Activated CD4-positive, alpha-beta T cell treated with anti-CD3 and anti-CD28 coated beads for 36 hours (primary cell): ENCODE results near the gene ATOSB. TPM values are rescaled to one million over a fixed set of nuclear protein-coding genes. Genes with fewer than 3 reads are reported as not detected.

Experiments
- ATAC-seq: fragments of 200-7000 bp; cut with Tn5 transposase; one replicate; pipeline ENCODE4 v1.10.0; 2021; ENCODE audit warnings: mild to moderate bottlenecking, moderate library complexity
- CTCF ChIA-PET: fragments of 350-600 bp; sonication (Branson Sonifier 250); formaldehyde crosslinking; loops from one replicate; lab custom pipeline; 2021; ENCODE audit warnings: antibody characterized with exemption; lab: Charles Lee
- POLR2A ChIA-PET: fragments of 350-600 bp; sonication (Branson Sonifier 250); formaldehyde crosslinking; loops from one replicate; lab custom pipeline; 2021; ENCODE audit warnings: antibody characterized with exemption, inconsistent platforms; lab: Charles Lee
- DNase-seq: peaks from one replicate; pipeline ENCODE4 v3.0.0-alpha.2; 2020
- H3K27ac Mint-ChIP-seq: one replicate; pipeline ENCODE4 v1.8.0; 2021; ENCODE audit warnings: mixed read lengths
- H3K27me3 Mint-ChIP-seq: one replicate; pipeline ENCODE4 v1.8.0; 2021; ENCODE audit warnings: mixed read lengths
- H3K36me3 Mint-ChIP-seq: one replicate; pipeline ENCODE4 v1.8.0; 2021; ENCODE audit warnings: low read depth, mixed read lengths
- H3K4me1 Mint-ChIP-seq: one replicate; pipeline ENCODE4 v1.8.0; 2021; ENCODE audit warnings: mixed read lengths
- H3K4me3 Mint-ChIP-seq: one replicate; pipeline ENCODE4 v1.8.0; 2021; ENCODE audit warnings: mild to moderate bottlenecking, moderate library complexity, mixed read lengths
- H3K9me3 Mint-ChIP-seq: one replicate; pipeline ENCODE4 v1.8.0; 2021; ENCODE audit warnings: low read depth, mixed read lengths
- intact Hi-C, 2 experiments: fragments of 100-400 bp; cut with DNase I in 1 of 2; cut with micrococcal nuclease in 1 of 2; formaldehyde crosslinking; loops; one replicate each; pipeline versions ENCODE4 v1.14.2 to v1.15.1; 2022 to 2024; cut with DNase I, micrococcal nuclease
- total RNA-seq, 2 experiments: library from RNA; stranded (reverse); gene quantifications; one replicate each; pipeline ENCODE4 v1.2.3, GENCODE V29; 2021

Gene ATOSB
- total RNA-seq, 2 experiments from 2014 or later = 5.7 to 6.4 TPM

- no peaks in the 10 kb centered on the region for H3K27me3 Mint-ChIP-seq
- H3K4me1 Mint-ChIP-seq = peaks cover 58% of the 10 kb centered on the region
- no peaks in the 10 kb centered on the region for H3K36me3 Mint-ChIP-seq
- CTCF ChIA-PET = interaction anchor here (0.5 to 3.6 kb wide), 7 partner anchors 10 to 635 kb away, joined by 3 to 16 read pairs (median 5); partner anchors contain the start of gene PIGO
- peak overlapping the region; percentile 87 for H3K27ac Mint-ChIP-seq
- ATAC-seq (peak; percentile 40), DNase-seq (peak; percentile 88)
- intact Hi-C loops = loop anchor here (2.0 to 10.0 kb wide), 6 partner anchors 531 to 1081 kb away; partner anchors contain the start of genes CCDC107 (in 1 of the 2), CLTA (in 1 of the 2), ENHO (in 1 of the 2) and HINT2 (in 1 of the 2)
- H3K4me3 Mint-ChIP-seq = peak overlapping the region; percentile 77
- POLR2A ChIA-PET = interaction anchor here (0.9 to 2.9 kb wide), 6 partner anchors 9 to 467 kb away, joined by 3 to 18 read pairs (median 4); partner anchors contain the start of genes FANCG, GALT, STOML2 and UNC13B
- no peaks in the 10 kb centered on the region for H3K9me3 Mint-ChIP-seq
These were observed 1.4 kb downstream of the ATOSB start for GRCh38 chr9:35114113-35114839.

GRCh38 chr9:35112257-35113020, 3.2 kb downstream of the ATOSB start:
- CTCF ChIA-PET = interaction anchor here (0.6 to 3.6 kb wide), 4 partner anchors 9 to 1186 kb away, joined by 3 to 16 read pairs (median 4); partner anchors contain the start of genes FANCG and STOML2
- H3K4me3 Mint-ChIP-seq = peak overlapping the region; percentile 63
- DNase-seq = peak; percentile 36

DNA sequence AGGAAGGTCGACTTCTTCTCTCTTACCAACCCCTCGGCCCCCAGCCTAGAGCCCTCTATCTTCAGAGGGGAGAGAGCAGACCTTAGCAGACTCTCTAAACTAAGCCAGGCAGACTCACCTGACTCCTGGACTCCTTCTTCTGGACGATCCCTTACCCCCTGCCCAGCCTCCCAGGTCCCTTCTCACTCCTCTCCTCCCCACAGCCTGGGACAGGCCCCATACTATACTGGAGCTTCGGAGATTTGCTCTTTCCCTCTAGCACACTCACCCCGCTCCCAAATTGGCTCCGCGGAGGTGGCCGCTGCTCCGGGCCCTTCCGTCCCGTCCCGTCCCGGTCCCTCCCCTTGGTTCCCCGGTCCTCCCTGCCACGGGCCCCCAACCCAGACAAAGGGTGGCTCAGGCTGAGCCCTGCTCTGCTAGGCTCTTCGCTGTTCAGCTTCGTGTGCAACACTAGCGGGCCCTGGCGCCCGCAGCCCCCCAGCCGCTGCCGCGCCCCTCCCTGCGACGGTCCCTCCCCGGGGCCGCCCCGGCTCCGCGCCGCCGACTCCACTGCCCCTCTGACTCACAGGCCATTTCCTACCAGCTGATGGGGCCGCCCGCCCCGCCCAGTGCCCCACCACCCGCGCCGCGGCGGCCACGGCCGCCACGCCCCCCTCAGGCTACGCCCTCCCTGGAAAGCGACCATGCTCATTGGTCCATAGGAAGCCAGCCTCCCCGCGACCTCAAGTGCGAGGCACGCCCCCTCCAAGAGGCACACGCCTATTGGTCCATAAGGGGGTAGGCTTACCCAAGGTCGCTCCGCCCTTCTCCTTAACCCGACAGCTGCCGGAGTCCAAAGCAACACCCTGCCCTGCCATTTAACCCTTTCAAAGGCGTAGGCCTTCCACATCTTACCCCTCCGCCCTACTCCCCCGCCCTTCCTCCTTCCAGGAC, 4.4 kb downstream of the ATOSB start:
- peak; percentile 82 for ATAC-seq
- no peaks in the 10 kb centered on the region for H3K27me3 Mint-ChIP-seq
- peak overlapping the region; percentile 63 for H3K4me3 Mint-ChIP-seq
- CTCF ChIA-PET = interaction anchor here (0.8 to 1.3 kb wide), 3 partner anchors 8 to 60 kb away, joined by 3 to 4 read pairs (median 4); partner anchors contain the start of genes FANCG and STOML2
- H3K4me1 Mint-ChIP-seq = peaks cover 48% of the 10 kb centered on the region
- H3K36me3 Mint-ChIP-seq = no peaks in the 10 kb centered on the region
- intact Hi-C loops = loop anchor here (1.0 to 10.0 kb wide), 16 partner anchors 8 to 1084 kb away; partner anchors contain the start of genes DNAJB5 (in 2 of the 2), HINT2 (in 2 of the 2), PIGO (in 2 of the 2) and STOML2 (in 2 of the 2)
- peak overlapping the region; percentile 90 for H3K27ac Mint-ChIP-seq
- H3K9me3 Mint-ChIP-seq = no peaks in the 10 kb centered on the region
- POLR2A ChIA-PET = interaction anchor here (0.5 to 0.8 kb wide), 3 partner anchors 8 to 771 kb away, joined by 3 to 4 read pairs (median 3); partner anchors contain the start of gene STOML2
- peak; percentile 98 for DNase-seq

More at GRCh38 chr9:35112257-35113020, 3.2 kb downstream of the ATOSB start:
- no peaks in the 10 kb centered on the region for H3K9me3 Mint-ChIP-seq
- no peaks in the 10 kb centered on the region for H3K27me3 Mint-ChIP-seq
- peaks cover 58% of the 10 kb centered on the region for H3K4me1 Mint-ChIP-seq
- no peaks in the 10 kb centered on the region for H3K36me3 Mint-ChIP-seq
- no peak for ATAC-seq
- intact Hi-C loops = loop anchor here (5.0 to 10.0 kb wide), 5 partner anchors 532 to 1082 kb away; partner anchors contain the start of genes CLTA (in 1 of the 2), ENHO (in 1 of the 2), HINT2 (in 1 of the 2) and SPAG8 (in 1 of the 2)
- POLR2A ChIA-PET = interaction anchor here (0.5 to 0.6 kb wide), 2 partner anchors 43 to 770 kb away, joined by 3 to 4 read pairs; no protein-coding TSS in a partner anchor
- H3K27ac Mint-ChIP-seq = peak overlapping the region; percentile 90

DNA sequence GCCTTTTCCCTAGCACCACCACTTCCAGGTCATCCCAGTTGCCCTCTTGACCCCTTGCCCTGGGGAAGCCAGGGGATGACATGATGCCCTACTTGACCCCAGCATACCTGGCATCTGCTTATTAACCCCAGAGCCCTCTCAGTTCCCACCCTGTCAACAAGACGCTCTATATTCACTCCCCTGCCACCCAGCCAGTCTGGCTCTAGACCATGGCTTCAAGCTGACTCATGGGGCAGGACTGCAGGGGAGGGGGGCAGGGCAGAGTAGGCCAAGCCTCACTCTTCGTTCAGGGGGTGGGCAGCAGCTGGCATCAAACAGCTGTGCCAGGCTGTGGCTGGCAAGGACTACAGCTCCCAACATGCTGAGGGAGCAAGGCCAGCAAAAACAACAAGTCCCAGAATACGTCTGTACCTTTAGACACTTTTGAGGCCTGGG, 5.3 kb downstream of the ATOSB start:
- H3K27ac Mint-ChIP-seq = no peak overlapping the region
- intact Hi-C loops = loop anchor here (2.0 to 10.0 kb wide), 7 partner anchors 14 to 1084 kb away; partner anchors contain the start of genes CLTA (in 1 of the 2), CREB3 (in 1 of the 2), ENHO (in 1 of the 2) and HINT2 (in 1 of the 2)
- H3K4me1 Mint-ChIP-seq = peaks cover 42% of the 10 kb centered on the region
- no peaks in the 10 kb centered on the region for H3K9me3 Mint-ChIP-seq
- peaks cover 3% of the 10 kb centered on the region for H3K36me3 Mint-ChIP-seq
- POLR2A ChIA-PET = no interaction called here
- peak overlapping the region; percentile 63 for H3K4me3 Mint-ChIP-seq
- no peak for ATAC-seq
- peak; percentile 29 for DNase-seq
- CTCF ChIA-PET = interaction anchor here (0.7 kb wide), 1 partner anchor 14 kb away, joined by 3 read pairs; the partner anchor contains the start of gene PIGO
- H3K27me3 Mint-ChIP-seq = no peaks in the 10 kb centered on the region

- Mint-ChIP-seq H3K4me3 (no peak overlapping the region), H3K9me3 (no peaks in the 10 kb centered on the region), H3K4me1 (peaks cover 30% of the 10 kb centered on the region), H3K36me3 (peaks cover 3% of the 10 kb centered on the region), H3K27ac (no peak overlapping the region), H3K27me3 (no peaks in the 10 kb centered on the region)
- ATAC-seq (no peak), DNase-seq (no peak)
- CTCF ChIA-PET = interaction anchor here (0.6 to 0.9 kb wide), 3 partner anchors 27 to 463 kb away, joined by 3 to 4 read pairs (median 3); no protein-coding TSS in a partner anchor
- intact Hi-C loops = no loop called here
- POLR2A ChIA-PET = no interaction called here
These were observed 6.6 kb downstream of the ATOSB start for GRCh38 chr9:35108946-35109575.

DNA sequence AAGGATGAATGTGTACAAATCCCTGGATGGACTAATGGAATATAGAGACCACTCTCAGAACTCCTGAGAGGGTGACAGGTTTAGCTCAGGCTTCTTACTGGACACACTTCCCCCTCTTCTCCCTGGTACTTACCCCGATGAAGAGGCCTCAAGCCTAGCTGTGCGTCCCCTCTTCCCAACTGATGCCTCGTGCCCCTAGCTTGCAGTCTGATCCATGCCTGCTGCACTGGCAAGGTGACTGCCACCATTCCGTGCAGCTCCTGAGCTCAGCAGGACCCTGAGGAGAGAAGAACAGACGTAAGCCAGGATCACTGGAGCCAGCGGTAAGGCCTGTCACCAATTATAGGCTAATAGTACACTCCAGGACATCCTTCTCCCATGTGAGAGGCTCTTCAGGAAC, 7.2 kb downstream of the ATOSB start:
- intact Hi-C loops = no loop called here
- CTCF ChIA-PET = interaction anchor here (0.6 to 0.7 kb wide), 2 partner anchors 430 to 445 kb away, joined by 3 read pairs; no protein-coding TSS in a partner anchor

DNA sequence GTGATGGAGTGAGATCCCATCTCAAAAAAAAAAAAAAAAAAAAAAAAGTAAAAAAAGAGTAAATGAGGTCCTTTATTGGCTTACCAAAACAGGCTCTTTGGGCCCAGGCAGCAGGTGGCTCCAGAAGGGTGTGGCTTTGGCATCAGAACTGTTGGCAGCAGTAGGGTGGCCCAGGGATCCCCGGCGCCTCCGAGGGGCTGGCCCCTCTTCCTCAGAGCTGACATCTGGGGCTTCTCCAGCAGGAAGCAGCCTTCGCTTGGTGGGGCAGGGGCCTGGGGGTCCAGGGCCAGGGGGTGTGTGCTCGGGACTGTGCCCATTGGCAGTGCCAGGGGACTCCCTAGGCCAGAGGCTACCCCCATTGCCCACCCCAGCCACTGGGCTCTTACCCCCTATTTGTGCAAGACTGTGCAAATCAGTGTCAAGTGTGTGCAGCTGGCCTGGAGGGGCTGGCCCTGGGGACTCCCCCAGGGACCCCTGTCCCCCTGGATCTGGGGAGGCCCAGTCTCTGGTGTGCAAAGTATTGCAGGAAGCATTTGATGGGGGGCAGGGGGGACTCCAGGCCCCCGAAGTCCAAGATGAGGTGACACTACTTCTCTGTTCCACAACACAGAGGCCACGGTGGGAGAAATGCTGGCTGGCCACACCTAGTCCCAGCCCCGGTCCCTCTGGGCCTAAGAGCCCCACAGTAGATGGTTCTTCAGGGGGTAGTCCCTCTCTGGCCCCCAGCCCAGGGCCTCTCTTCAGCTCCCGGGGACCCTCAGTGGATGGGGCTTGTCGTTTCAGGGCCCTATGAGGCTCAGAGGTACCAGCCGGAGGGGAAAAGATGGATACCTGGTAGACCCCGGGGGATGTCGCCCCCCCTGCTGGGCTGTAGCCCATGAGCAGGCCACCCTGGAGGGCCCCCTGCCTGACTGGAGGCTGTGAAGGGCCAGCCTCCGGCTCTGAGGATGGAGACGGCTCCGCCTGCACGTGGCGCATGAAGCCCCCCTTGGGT, 8.1 kb downstream of the ATOSB start:
- Mint-ChIP-seq H3K4me3 (no peak overlapping the region), H3K27ac (no peak overlapping the region), H3K4me1 (peaks cover 29% of the 10 kb centered on the region), H3K9me3 (no peaks in the 10 kb centered on the region), H3K27me3 (no peaks in the 10 kb centered on the region), H3K36me3 (peaks cover 6% of the 10 kb centered on the region)
- intact Hi-C loops = no loop called here
- DNase-seq (no peak), ATAC-seq (no peak)
- ChIA-PET CTCF (interaction anchor here (0.7 to 1.4 kb wide), 4 partner anchors 11 to 446 kb away, joined by 3 to 5 read pairs (median 3); partner anchors contain the start of gene PIGO), POLR2A (no interaction called here)

More for the DNA sequence above, 7.2 kb downstream of the ATOSB start:
- Mint-ChIP-seq H3K36me3 (peaks cover 3% of the 10 kb centered on the region), H3K27ac (no peak overlapping the region), H3K27me3 (no peaks in the 10 kb centered on the region), H3K4me1 (peaks cover 27% of the 10 kb centered on the region), H3K4me3 (no peak overlapping the region), H3K9me3 (no peaks in the 10 kb centered on the region)
- ATAC-seq = no peak
- POLR2A ChIA-PET = no interaction called here
- DNase-seq = no peak

DNA sequence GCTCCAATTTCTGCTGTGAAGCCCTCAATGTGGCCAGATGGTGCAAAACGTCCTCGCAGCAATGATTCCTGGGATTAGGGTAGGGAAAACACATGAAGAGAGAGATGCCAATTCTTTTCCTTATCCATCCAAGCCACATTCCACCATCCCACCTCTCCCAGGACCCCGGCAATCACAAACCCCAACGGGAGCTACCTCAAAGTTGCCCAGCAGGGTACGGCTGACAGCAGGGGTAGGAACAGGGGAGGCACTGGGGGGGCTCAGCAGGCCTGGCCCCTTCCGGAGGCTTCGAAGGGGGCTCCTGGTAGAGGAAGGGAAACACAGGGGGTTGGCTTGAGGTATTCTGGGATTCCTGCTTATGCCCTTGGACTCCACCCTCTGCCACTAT, 9.3 kb downstream of the ATOSB start:
- POLR2A ChIA-PET = interaction anchor here (1.5 kb wide), 1 partner anchor 8 kb away, joined by 4 read pairs; no protein-coding TSS in a partner anchor
- Mint-ChIP-seq H3K27me3 (no peaks in the 10 kb centered on the region), H3K27ac (no peak overlapping the region), H3K36me3 (peaks cover 15% of the 10 kb centered on the region), H3K9me3 (no peaks in the 10 kb centered on the region), H3K4me1 (peaks cover 23% of the 10 kb centered on the region), H3K4me3 (no peak overlapping the region)
- intact Hi-C loops = no loop called here
- ATAC-seq = no peak
- no peak for DNase-seq
- CTCF ChIA-PET = interaction anchor here (0.9 to 1.4 kb wide), 3 partner anchors 10 to 55 kb away, joined by 3 to 7 read pairs (median 5); partner anchors contain the start of gene PIGO
